ENCODE results near the gene KNCN. TPM values are rescaled to one million over a fixed set of nuclear protein-coding genes. Genes with fewer than 3 reads are reported as not detected.

KNCN gene
- total and polyA plus RNA-seq, 7 donors: not detected

DNA sequence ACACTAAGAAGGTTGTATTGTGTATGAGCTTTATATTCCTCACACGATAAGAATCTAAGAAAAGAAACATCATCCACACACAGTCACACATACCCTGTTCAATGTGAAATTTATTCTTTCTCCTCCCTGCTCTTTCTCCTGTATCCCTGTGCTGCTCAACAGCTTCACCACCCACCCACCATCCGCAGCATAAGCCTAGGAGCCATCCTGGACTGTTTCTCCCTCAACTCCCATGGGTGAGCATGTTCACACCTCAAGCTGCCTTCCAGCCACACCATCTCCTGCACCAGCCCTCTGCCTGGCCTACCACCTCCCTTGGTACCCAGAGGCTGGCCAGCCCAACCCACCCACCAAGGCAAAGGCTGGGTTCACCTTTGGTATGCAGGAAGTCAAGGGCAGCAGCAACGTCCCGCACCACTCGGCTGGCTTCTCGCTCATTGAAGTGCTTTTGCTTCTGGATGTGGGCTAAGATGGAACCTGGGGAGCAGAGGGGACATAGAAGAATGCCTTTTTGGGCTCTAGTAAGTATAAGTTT, 20.3 kb upstream of the KNCN start:
- Histone ChIP-seq H3K36me3 (ENCODE audit: insufficient read depth in 1 of 2, low read depth in 1 of 2) (peaks cover 4 to 97% of the 10 kb centered on the region in 2 donors), H3K27ac (no peak overlapping the region)
- 93 to 97% (median 94%) methylated on average over 6 of the region's 6 CpGs for WGBS, 3 donors

DNA sequence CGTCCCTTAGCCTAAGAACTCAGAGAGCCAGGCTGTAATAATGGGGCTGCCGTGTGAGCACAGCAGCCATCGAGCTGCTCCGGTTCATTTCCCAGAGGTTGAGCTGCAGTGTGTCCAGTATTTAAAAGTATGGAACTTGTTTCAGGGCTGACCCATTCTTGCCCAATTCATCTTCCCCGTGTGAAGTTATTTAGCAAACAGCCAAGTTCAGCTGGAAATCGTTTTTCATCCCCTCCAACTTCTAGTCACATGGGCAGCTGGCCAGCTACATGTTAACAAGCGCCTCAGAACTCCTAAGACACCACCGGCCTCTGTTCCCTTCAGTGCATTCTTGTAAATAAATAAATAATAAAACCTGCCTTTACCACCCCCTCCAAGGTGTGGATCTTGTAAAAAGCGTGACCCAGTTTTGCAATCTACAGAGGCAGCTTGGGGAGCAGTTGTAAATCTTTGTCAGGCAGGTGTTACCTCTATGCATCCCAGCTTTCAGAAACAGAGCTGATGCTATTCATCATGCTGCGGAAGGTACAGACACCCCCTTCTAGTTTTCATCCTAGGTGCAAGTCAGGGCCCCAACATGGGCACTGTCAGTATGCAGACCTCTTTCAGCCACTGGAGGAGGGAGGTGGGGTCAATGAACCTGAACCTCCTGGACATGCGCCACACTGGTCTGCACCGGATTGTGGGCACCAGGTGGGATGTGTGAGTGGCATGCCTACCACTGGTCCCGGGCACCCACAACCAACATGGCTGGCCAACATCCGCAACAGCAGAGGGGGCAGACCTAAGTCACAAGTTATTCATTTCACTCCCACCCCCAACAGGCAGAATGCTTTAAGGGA, 18.7 kb upstream of the KNCN start:
- H3K27me3 ChIP-seq (ENCODE audit: insufficient read depth in 3 of 3, low read length in 2 of 3): no peaks in the 10 kb centered on the region
- no peak overlapping the region for H3K27ac ChIP-seq
- no peaks in the 10 kb centered on the region for H3K9me3 ChIP-seq
- H3K36me3 ChIP-seq (ENCODE audit: insufficient read depth in 1 of 2, low read depth in 1 of 2): peaks cover 4 to 97% of the 10 kb centered on the region in 2 donors
- TF ChIP-seq, protein P1, sequence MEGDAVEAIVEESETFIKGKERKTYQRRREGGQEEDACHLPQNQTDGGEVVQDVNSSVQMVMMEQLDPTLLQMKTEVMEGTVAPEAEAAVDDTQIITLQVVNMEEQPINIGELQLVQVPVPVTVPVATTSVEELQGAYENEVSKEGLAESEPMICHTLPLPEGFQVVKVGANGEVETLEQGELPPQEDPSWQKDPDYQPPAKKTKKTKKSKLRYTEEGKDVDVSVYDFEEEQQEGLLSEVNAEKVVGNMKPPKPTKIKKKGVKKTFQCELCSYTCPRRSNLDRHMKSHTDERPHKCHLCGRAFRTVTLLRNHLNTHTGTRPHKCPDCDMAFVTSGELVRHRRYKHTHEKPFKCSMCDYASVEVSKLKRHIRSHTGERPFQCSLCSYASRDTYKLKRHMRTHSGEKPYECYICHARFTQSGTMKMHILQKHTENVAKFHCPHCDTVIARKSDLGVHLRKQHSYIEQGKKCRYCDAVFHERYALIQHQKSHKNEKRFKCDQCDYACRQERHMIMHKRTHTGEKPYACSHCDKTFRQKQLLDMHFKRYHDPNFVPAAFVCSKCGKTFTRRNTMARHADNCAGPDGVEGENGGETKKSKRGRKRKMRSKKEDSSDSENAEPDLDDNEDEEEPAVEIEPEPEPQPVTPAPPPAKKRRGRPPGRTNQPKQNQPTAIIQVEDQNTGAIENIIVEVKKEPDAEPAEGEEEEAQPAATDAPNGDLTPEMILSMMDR (IDR thresholded peaks at IDR 0.05): no peak
- WGBS, 3 donors: 69 to 74% (median 69%) methylated on average over 14 of the region's 14 CpGs
- intact Hi-C loops (cut with DNase I): no loop called here
- no peak overlapping the region for H3K4me3 ChIP-seq
- no peaks in the 10 kb centered on the region for H3K4me1 ChIP-seq
- DNase-seq: no peak
- no peak for ATAC-seq

More for the DNA sequence above, 20.3 kb upstream of the KNCN start:
- Histone ChIP-seq H3K9me3 (no peaks in the 10 kb centered on the region), H3K27me3 (ENCODE audit: insufficient read depth in 3 of 3, low read length in 2 of 3) (no peaks in the 10 kb centered on the region), H3K4me1 (no peaks in the 10 kb centered on the region), H3K4me3 (no peak overlapping the region)
- no peak for DNase-seq
- intact Hi-C loops (cut with DNase I): no loop called here
- TF ChIP-seq, protein P1 (IDR thresholded peaks at IDR 0.05): no peak
- ATAC-seq: no peak

DNA sequence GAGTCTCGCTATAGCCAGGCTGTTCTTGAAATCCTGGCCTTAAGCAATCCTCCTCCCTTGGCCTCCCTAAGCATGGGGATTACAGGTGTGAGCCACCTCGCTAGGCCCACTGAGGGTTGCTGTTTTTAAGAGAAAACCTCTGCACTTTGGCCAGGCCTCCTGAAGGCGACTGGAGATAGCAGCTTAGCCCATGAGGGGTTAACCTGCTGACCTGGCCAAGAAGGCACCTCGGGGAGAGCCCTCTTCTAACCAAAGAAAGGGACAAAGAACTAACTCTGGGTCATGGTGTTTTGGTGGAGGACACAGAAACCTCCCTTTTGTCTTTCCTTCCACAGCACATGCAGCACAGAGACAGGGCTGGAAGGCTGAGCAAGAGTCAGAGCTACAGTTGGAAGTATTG, 17.7 kb upstream of the KNCN start:
- DNase-seq (no peak), ATAC-seq (no peak)
- Histone ChIP-seq H3K36me3 (ENCODE audit: insufficient read depth in 1 of 2, low read depth in 1 of 2) (peaks cover 7 to 97% of the 10 kb centered on the region in 2 donors), H3K4me1 (no peaks in the 10 kb centered on the region), H3K27me3 (ENCODE audit: insufficient read depth in 3 of 3, low read length in 2 of 3) (no peaks in the 10 kb centered on the region), H3K27ac (no peak overlapping the region), H3K9me3 (no peaks in the 10 kb centered on the region), H3K4me3 (no peak overlapping the region)
- intact Hi-C loops (cut with DNase I): no loop called here
- TF ChIP-seq, protein P1 (IDR thresholded peaks at IDR 0.05): no peak
- WGBS, 3 donors: 67 to 75% (median 73%) methylated on average over 4 of the region's 4 CpGs

DNA sequence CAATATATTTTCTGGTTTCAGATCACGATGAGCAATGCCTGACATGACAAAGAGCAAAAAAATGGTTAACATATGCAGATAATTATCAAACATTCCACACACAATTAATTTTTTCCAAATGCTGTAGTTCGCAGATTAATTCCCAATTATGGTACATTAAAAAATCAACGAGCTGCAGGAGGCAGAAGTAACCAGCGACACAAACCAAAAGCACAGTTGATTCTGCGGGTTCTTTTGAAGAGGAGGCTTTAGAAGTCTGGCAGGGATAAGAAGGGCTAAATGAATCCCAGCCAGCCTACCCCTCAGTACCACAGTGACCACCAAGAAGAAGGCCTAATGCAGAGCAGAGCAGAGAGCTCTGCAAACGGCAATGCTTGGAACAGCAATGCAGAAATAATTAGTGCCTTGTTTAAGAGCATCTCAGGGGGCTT, 17.0 kb upstream of the KNCN start:
- Histone ChIP-seq H3K27me3 (ENCODE audit: insufficient read depth in 3 of 3, low read length in 2 of 3) (no peaks in the 10 kb centered on the region), H3K27ac (no peak overlapping the region), H3K4me1 (no peaks in the 10 kb centered on the region), H3K4me3 (no peak overlapping the region), H3K36me3 (ENCODE audit: insufficient read depth in 1 of 2, low read depth in 1 of 2) (peaks cover 7 to 96% of the 10 kb centered on the region in 2 donors), H3K9me3 (no peaks in the 10 kb centered on the region)
- DNase-seq (no peak), ATAC-seq (no peak)
- TF ChIP-seq, protein P1 (IDR thresholded peaks at IDR 0.05): no peak
- 82 to 87% (median 86%) methylated on average over 6 of the region's 6 CpGs for WGBS, 3 donors
- intact Hi-C loops (cut with DNase I): no loop called here

Measured in psoas muscle (tissue), 8 donors.